ENCODE data around the gene GPN2. TPM values are rescaled to one million over a fixed set of nuclear protein-coding genes. Genes with fewer than 3 reads are reported as not detected.

GPN2 gene
- total and polyA plus RNA-seq, 8 donors, result 23.5 to 34.1 (median 31.0) TPM

GRCh38 chr1:26856181-26856580, 33.9 kb downstream of the GPN2 start:
- DNase-seq (no peak), ATAC-seq (no peak)
- Histone ChIP-seq H3K4me3 (no peak overlapping the region), H3K4me1 (peaks cover 0 to 6% of the 10 kb centered on the region in 2 donors), H3K27me3 (no peaks in the 10 kb centered on the region), H3K27ac (no peak overlapping the region), H3K36me3 (peaks cover 0 to 62% of the 10 kb centered on the region in 2 donors), H3K9me3 (no peaks in the 10 kb centered on the region)
- intact Hi-C loops (cut with DNase I), result no loop called here
- TF ChIP-seq CTCF (IDR thresholded peaks at IDR 0.05), result no peak

DNA sequence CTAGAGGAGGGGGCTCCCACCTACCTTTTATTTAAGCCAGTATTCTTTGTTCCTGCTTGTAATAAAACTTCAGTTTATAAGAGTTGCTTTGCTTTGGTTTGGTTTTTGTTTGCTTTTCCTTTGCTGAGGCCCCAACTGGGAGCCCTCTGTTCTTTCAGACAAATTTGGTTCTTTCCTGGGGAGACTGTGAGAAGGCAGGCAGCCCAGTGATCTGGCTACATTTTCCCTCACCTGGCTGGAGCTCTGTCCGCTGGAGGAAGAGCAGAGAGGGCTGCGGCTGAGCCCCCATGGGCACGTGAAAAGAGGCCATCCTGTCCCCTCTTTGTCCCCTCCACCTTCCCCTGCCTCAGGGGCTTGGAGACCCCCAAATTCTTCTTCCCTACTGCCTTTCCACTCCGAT, 34.4 kb downstream of the GPN2 start:
- H3K4me1 ChIP-seq, result peaks cover 0 to 5% of the 10 kb centered on the region in 2 donors
- DNase-seq (no peak), ATAC-seq (no peak)
- peaks cover 0 to 67% of the 10 kb centered on the region in 2 donors for H3K36me3 ChIP-seq
- H3K9me3 ChIP-seq, result no peaks in the 10 kb centered on the region
- no peaks in the 10 kb centered on the region for H3K27me3 ChIP-seq
- intact Hi-C loops (cut with DNase I), result no loop called here
- TF ChIP-seq CTCF (IDR thresholded peaks at IDR 0.05), result no peak
- H3K4me3 ChIP-seq, result no peak overlapping the region
- no peak overlapping the region for H3K27ac ChIP-seq

DNA sequence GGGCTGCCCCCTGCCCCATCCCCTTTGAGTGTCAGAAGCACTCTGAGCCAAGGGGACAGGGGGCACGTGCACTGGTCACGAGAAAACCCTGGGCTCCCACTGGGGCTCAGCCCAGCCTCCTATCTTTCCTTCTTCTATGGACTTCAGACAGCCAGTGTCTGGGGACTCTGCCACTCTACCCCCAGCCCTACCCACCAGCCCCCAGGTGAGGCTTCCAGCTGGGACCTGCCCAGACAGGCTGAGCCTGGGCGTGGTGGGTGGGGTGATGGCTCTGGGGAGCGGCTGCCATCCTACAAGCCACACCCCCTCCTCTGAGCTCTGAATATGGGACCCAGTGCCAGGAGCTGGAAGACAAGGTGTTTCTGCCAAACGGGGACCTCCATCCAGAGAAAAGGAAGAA, 35.2 kb downstream of the GPN2 start:
- Histone ChIP-seq H3K36me3 (peaks cover 0 to 75% of the 10 kb centered on the region in 2 donors), H3K27me3 (no peaks in the 10 kb centered on the region)

DNA sequence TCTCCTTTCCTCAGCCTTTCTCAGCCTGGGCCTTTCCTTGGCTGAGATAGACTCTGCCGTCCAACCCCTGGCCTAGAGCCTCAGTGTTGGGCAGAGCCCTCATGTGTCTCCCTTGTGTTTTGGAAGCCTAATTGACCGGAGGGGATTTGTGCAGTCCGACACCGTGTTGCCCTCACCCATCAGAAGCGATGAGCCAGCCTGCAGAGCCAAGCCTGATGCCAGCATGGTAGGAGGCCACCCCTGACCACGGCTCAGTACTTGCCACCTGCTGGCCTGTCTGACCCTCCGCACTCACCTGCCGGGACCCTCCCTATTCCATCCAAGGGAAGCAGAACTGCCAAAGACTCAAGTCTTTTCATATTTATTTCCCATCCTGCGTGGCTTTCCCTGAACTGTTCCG, 36.5 kb downstream of the GPN2 start:
- no peaks in the 10 kb centered on the region for H3K9me3 ChIP-seq
- no peak overlapping the region for H3K27ac ChIP-seq
- H3K36me3 ChIP-seq, result peaks cover 0 to 88% of the 10 kb centered on the region in 2 donors
- peaks cover 0 to 10% of the 10 kb centered on the region in 2 donors for H3K4me1 ChIP-seq
- no peak for TF ChIP-seq CTCF (IDR thresholded peaks at IDR 0.05)
- H3K4me3 ChIP-seq, result no peak overlapping the region
- intact Hi-C loops (cut with DNase I), result no loop called here
- ATAC-seq (no peak), DNase-seq (no peak)
- H3K27me3 ChIP-seq, result no peaks in the 10 kb centered on the region

More for the DNA sequence above, 35.2 kb downstream of the GPN2 start:
- Histone ChIP-seq H3K4me3 (no peak overlapping the region), H3K9me3 (no peaks in the 10 kb centered on the region), H3K27ac (no peak overlapping the region), H3K4me1 (peaks cover 0 to 5% of the 10 kb centered on the region in 2 donors)
- ATAC-seq (no peak), DNase-seq (no peak)
- intact Hi-C loops (cut with DNase I), result no loop called here
- TF ChIP-seq CTCF (IDR thresholded peaks at IDR 0.05), result no peak

GRCh38 chr1:26853156-26853555, 36.9 kb downstream of the GPN2 start:
- Histone ChIP-seq H3K36me3 (peaks cover 0 to 89% of the 10 kb centered on the region in 2 donors), H3K27me3 (no peaks in the 10 kb centered on the region), H3K4me1 (peaks cover 0 to 11% of the 10 kb centered on the region in 2 donors), H3K27ac (no peak overlapping the region), H3K9me3 (no peaks in the 10 kb centered on the region), H3K4me3 (no peak overlapping the region)
- intact Hi-C loops (cut with DNase I), result no loop called here
- TF ChIP-seq CTCF (IDR thresholded peaks at IDR 0.05), result peak; percentile 64 to 87
- ATAC-seq, result peak; percentile 84
- DNase-seq, result peak; percentile 36 to 86 (median 76)
